Measurements from ENCODE around the gene PRKCH.

The PRKCH gene

GRCh38 chr14:61337893-61338292 lies 16.5 kb downstream of the PRKCH start:
- DNase-seq (ENCODE audit: low read depth), result no peak

- no peak for DNase-seq (ENCODE audit: low read depth)
Observed at GRCh38 chr14:61338457-61338856, 17.1 kb downstream of the PRKCH start.

GRCh38 chr14:61341275-61342206 lies 20.2 kb downstream of the PRKCH start:
- DNase-seq (ENCODE audit: low read depth), result no peak

GRCh38 chr14:61342486-61342885 lies 21.1 kb downstream of the PRKCH start:
- no peak for DNase-seq (ENCODE audit: low read depth)

- DNase-seq (ENCODE audit: low read depth), result no peak
Observed at GRCh38 chr14:61342932-61343331, 21.6 kb downstream of the PRKCH start.

- DNase-seq (ENCODE audit: low read depth), result no peak
Observed at GRCh38 chr14:61343471-61343870, 22.1 kb downstream of the PRKCH start.

GRCh38 chr14:61343991-61344405 lies 22.6 kb downstream of the PRKCH start:
- no peak for DNase-seq (ENCODE audit: low read depth)

GRCh38 chr14:61344437-61345150 lies 23.2 kb downstream of the PRKCH start:
- no peak for DNase-seq (ENCODE audit: low read depth)

- no peak for DNase-seq (ENCODE audit: low read depth)
Observed at GRCh38 chr14:61345151-61345482, 23.7 kb downstream of the PRKCH start.

GRCh38 chr14:61346221-61346620 lies 24.8 kb downstream of the PRKCH start:
- DNase-seq (ENCODE audit: low read depth), result no peak

- no peak for DNase-seq (ENCODE audit: low read depth)
Observed at GRCh38 chr14:61346793-61347192, 25.4 kb downstream of the PRKCH start.

- no peak for DNase-seq (ENCODE audit: low read depth)
Observed at GRCh38 chr14:61347826-61348443, 26.6 kb downstream of the PRKCH start.

- no peak for DNase-seq (ENCODE audit: low read depth)
Observed at GRCh38 chr14:61350427-61351270, 29.3 kb downstream of the PRKCH start.

- no peak for DNase-seq (ENCODE audit: low read depth)
Observed at GRCh38 chr14:61351477-61351876, 30.1 kb downstream of the PRKCH start.

- peak; percentile 69 for DNase-seq (ENCODE audit: low read depth)
Observed at GRCh38 chr14:61355892-61356325, 34.5 kb downstream of the PRKCH start.

GRCh38 chr14:61357123-61357522 lies 35.7 kb downstream of the PRKCH start:
- DNase-seq (ENCODE audit: low read depth), result no peak

- DNase-seq (ENCODE audit: low read depth), result no peak
Observed at GRCh38 chr14:61358554-61359226, 37.3 kb downstream of the PRKCH start.

GRCh38 chr14:61360796-61361525 lies 39.6 kb downstream of the PRKCH start:
- no peak for DNase-seq (ENCODE audit: low read depth)

- DNase-seq (ENCODE audit: low read depth), result no peak
Observed at GRCh38 chr14:61362072-61362750, 40.8 kb downstream of the PRKCH start.

GRCh38 chr14:61364243-61364642 lies 42.9 kb downstream of the PRKCH start:
- no peak for DNase-seq (ENCODE audit: low read depth)

Measured in ELR (cell line).